SH-SY5Y (cell line): ENCODE results near the gene MUSTN1.

Experiments used
- GATA2 ChIP-seq: IDR thresholded peaks from 2 replicates; pipeline ENCODE4 v1.6.1; 2011; ENCODE audit warnings: mild to moderate bottlenecking, low read depth, low read length
- GATA3 ChIP-seq: IDR thresholded peaks from 2 replicates; pipeline ENCODE4 v1.6.1; 2011; ENCODE audit warnings: low read depth, mild to moderate bottlenecking, low read length, moderate library complexity

- TF ChIP-seq GATA2 (no peak), GATA3 (no peak)
These were observed 18.2 kb downstream of the MUSTN1 start for GRCh38 chr3:52816654-52817053.
